NCI-H146 treated with DMSO at 0.1 percent for 48 hours (cell line): ENCODE data around the gene TMEM270.
"Not testable (repeated sequence)": the region's sequence is repeated elsewhere in the genome, so short reads cannot be mapped to it uniquely, and the experiment has no call there.

Experiments
- DNase-seq: peaks from one replicate; lab custom pipeline; 2025; ENCODE audit not compliant: unreplicated experiment; lab: John Stamatoyannopoulos, UW

Gene TMEM270

DNA sequence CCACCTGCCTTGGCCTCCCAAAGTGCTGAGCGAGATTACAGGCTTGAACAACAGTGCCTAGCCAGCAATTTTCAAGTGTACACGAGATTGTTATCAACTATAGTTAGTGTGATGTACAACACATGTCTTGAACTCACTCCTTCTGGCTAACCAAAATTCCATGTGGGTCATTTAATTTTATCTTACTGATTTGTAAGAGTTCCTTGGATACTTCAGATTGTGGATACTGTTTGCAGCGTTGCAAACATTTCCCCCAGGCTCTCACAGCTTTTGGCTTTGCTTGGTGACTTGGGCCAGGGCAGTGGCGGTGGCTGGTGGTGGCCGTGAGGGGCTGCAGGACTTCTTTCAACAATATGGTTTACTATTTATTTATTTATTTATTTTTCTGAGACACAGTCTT, 8.5 kb upstream of the TMEM270 start:
- no peak for DNase-seq

DNA sequence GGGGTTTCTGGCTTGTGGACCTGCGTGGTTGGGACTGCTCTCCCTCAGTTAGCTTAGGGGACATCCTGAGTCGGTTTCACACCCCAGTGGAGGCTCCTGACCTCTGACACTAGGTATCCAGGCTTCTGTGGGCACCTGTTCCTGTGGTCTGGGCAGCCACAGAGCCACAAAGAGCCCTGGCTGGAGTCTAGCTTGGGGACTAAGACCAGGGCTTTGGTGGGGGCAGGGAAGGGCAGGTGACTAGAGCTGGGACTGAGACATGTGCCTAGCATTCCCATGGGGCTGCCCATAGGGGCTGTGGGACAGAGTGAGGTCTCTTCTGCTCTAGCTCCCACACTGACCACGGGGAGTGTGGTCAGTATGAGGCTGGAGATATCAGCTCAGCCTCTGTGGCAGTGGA, 4.0 kb upstream of the TMEM270 start:
- DNase-seq = no peak

GRCh38 chr7:73858807-73859206, 2.2 kb upstream of the TMEM270 start:
- no peak for DNase-seq

DNA sequence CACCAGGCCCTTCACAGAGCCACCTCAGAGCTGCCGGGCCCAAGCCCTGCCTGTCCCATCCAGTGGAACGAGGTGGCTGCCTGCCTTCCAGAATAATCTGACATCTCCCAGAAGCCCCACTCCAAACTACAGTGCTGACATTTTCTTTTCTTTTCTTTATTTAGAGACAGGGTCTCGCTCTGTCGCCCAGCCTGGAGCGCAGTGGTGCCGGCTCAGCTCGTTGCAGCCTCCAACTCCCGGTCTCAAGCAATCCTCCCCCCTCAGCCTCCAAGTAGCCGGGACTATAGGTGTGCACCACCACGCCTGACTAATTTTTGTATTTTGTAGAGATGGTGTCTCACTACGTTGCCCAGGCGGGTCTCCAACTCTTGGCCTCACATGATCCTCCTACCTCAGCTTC, 346 bp downstream of the TMEM270 start:
- DNase-seq = no peak

GRCh38 chr7:73864981-73865711, 4.2 kb downstream of the TMEM270 start:
- peak; percentile 82 for DNase-seq

DNA sequence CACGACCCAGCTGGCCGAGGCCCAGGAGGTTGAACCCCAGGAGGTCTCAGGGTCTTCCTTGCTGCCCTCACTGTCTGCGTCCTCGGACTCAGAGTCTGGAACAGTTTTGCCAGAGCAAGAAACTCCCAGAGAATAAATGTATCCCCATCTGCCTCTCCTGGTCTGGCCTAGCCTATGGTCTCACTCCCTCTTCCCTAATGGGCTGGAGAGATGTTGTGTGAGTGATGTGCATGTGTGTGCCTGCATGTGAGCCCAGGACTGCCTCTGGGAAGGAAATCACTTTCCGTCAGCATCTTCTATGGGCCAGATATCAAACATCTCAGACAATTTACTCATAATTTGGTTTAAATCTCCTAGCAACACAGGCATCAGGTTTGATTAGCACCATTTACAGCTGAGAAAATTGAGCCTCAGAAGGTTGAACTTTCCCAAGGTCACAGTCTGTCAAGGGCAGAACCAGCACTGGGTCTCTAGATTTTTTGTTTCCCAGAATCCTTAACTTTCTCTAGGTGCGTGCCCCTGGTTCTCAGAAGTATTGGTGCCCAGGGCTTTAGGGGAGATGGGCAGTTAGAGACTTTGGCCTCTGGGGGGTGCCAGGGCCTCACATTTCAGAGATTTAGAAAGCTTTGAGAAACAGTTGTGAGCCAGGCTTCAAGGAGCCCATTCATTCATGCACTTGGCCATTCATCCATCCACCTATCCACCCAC, 4.9 kb downstream of the TMEM270 start:
- DNase-seq = peak; percentile 23

DNA sequence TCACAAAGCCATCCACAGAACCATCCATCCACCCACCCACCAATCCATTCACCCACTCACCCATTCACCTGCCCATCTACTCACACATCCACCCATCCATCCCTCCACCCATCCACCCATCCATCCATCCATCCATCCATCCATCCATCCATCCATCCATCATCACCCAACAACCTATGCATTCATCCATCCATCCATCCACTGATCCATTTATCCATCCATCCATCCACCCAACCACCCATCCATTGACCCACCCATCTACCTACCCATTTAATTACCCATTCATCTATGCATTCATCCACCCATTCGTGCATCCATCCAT, 5.4 kb downstream of the TMEM270 start:
- no peak for DNase-seq

DNA sequence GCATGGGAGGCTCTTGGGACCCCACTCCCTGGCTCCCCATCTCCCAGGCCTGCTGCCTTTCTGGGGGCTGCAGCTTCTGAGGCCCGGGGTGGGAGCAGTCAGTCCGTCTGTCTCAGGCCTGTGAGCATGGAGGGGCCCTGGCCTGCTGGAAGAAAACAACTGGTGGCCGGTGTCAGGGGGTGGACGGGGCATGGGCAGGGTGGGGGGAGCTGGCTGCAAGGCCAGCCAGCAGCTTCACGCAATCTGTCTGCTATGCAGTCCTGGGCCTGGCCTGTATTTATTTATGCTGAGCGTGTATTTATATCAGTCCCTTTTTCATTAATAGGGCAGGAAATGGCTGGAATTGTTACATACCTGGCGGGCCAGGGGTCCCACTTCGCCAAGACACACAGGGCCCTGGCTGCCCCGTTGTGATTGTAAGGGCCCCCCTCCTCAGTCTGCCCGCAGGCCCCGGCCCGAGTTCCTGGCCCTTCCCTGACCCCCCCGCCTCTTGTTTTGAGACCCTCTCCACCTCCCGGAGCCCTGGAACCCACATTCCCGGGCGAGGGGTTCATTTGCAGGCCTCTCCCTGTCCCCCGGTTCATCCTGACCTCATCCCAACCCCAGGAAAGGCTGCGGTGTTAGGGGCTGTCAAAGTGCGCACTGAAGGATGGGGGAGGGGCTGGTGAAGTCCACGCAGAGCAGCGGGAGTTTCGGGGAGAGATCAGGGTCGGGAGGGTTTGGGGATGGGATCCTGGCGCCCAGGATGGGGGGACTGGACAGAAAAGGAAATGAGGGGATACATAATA, 8.2 kb downstream of the TMEM270 start:
- DNase-seq = no peak

- no peak for DNase-seq
Observed at GRCh38 chr7:73870041-73870492, 9.1 kb downstream of the TMEM270 start.

DNA sequence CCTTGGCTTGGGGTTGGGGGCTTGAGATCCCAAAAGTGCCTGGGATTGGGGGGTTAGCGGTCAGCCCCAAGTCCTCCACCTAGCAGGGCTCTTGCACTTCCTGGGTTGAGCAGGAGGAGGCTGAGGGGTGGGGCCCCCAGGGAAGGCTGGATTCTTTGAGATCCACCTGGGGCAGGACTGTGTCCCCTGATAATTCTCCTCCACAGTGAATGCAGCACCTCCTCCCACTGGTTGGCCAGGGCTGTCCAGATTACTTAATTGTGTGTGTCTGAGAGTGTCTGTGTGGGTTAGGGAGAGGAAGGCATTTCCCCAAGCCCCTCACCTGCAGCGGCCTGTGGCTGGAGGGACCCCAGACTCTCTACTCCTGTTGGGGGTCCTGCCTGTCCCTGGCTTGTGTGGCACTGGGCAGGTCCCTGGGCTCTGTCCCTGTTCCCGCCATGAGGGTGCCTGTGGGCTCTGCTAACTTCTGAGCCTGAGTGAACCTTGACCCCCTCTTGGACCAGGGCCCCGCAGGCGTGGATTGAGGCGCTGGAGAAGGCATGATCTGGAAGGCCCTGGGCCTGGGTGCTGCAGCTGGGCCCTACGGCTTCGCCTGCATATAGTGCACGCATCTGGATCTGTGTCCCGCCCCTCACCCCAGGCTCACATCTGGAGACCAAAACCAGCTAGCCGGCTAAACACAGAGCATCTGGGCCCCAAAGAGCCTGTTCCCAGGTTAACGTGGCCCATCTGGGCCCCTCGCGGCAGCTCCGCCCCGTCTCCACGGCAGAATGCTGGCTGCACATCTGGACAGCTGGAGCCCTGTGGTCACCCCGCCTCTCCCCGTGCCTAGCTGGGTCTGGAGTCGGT, 10.4 kb downstream of the TMEM270 start:
- DNase-seq = no peak

DNA sequence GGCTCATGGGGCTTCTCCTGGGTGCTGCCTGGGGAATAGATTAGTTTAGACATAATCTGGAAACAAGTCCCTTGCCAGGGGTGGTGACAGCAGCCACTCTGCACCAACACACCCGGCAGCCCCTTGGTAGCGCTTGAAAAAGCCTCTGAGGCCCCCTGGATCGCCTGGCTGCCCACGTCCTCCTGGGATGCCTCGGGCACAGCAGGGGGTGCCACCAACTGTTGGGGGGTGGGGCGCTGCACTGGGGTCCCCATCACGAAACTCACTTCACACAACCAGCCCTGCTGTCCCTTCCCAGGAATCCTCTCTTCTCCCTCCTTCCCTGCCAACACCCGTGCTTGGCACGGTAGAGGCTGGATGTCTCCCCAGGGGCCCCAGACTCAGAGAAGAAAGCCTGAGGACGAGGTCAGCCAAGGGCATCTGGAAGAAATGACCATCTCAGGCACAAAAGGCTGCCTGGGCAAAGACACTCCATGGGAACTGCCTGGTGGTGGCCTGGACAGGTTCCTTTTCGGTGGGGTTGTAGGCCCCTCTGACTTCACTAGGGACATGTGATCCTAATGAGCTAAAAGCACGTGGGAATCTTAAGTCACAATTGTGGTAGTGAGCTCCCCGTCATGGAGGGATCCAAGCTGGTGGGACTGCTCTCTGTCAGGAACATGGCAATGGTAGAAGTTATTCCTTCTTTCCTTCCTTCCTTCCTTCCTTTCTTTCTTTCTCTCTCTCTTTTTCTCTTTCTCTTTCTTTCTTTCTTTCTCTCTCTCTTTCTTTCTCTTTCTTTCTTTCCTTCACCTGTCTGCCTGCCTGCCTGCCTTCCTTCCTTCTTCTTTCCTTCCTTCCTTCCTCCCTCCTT, 11.3 kb downstream of the TMEM270 start:
- DNase-seq = no peak

DNA sequence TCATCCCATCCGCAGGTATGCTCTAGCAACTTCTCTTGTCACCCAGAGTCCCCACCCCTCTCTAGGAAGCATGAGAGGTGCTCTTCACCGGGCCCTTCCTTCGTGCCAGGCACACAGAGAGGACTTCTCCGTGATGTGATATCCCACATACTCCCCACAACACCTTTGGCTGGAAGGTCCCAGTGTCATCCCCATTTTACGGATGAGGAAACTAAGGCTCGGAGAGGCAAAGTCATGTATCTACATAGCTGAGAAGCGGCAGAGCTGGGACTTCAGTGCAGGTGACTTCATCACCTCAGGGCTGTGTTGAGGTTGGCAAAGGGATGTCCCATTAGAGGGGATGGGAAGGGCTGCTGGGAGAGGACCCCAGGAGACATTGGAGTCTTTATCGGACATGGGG, 15.4 kb downstream of the TMEM270 start:
- DNase-seq = no peak

DNA sequence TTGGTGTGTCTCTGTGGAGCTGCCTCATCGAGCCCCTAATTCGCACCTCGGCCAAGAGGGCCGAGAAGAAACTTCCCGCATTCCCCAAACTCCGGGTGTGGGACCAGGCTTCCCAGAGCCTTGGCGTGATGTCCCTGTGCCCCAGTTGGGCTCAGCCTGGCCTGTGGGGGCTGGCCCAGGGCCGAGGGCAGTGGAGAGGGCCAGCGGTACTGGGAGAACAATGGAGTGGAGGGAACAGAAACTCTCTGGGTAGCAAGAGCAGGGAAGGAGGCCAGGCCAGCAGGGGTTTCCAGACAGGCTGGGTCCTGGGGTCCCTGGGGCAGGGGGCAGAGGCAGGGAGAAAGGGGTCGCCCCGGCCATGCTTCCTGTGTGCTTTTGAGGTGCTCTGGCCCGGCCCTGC, 16.0 kb downstream of the TMEM270 start:
- DNase-seq = no peak

- DNase-seq = no peak
Observed at GRCh38 chr7:73879977-73880681, 19.2 kb downstream of the TMEM270 start.

GRCh38 chr7:73880755-73881328, 19.9 kb downstream of the TMEM270 start:
- no peak for DNase-seq

DNA sequence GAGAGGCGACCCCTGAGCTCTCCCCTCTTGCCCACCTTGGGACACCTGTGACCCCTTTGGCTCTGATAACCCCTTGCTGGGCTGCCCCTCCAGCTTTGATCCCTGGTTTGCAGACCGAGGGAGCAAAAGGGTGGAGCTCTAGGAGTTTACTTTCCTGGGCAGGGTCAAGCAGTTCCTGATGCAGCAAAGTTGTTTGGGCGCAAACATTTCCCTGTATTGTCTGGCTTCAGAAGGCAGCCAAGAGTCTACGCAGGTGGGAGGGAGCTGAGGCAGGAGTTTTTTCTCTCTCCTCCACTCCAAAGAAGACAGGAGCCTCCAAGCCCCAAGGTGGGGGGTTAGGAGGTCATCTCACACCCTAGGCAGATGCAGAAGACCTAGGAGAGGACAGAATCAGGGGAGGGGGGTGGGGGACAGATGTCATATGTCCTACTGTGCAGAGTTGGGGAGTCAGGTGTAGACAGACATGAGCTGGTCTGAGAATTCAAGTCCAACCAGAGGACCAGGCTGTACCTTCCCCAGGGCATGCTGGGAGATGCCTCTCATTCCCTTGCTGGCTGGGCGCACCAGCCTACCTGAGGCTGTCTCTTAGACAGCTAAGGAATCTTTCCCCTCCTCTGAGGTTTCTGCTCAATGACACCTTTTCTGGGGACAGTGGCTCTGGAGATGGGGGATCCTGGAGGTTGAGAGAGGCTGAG, 20.5 kb downstream of the TMEM270 start:
- no peak for DNase-seq

- no peak for DNase-seq
Observed at GRCh38 chr7:73882047-73882402, 21.1 kb downstream of the TMEM270 start.

DNA sequence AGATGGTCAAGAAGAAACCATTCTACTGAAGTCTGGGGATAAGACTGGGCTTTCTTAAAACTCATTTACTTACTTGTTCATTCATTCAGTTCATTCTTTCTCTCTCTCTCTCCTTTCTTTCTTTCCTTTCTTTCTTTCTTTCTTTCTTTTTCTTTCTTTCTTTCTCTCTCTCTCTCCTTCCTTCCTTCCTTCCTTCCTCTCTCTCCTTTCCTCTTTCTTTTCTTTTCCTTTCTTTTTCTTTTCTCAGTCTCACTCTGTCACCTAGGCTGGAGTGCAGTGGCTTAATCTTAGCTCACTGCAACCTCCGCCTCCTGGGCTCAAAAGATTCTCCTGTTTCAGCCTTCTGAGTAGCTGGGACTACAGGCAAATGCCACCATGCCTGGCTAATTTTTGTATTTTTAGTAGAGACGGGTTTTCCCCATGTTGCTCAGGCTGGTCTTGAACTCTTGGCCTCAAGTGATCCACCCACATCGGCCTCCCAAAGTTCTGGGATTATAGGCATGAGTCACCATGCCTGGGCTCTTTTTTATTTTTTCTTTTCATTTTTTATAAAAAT, 24.0 kb downstream of the TMEM270 start:
- DNase-seq = not testable (repeated sequence)
